Keratinocyte (primary cell): ENCODE results near the gene DHX15. TPM values are rescaled to one million over a fixed set of nuclear protein-coding genes. Genes with fewer than 3 reads are reported as not detected.

Source experiments
- DNase-seq: peaks from one replicate; pipeline ENCODE4 v3.0.0-alpha.2; 2011; ENCODE audit warnings: low read depth, missing footprints, low spot score
- FAIRE-seq: peaks from 2 replicates; lab custom pipeline; 2011; peaks lifted over from hg19 to GRCh38; lab: Jason Lieb, UNC
- H2AFZ ChIP-seq: 2 replicates; pipeline ENCODE4 v1.6.0; 2012; ENCODE audit warnings: low read length, control low read depth, inconsistent platforms; ENCODE audit not compliant: control insufficient read depth
- H3K27ac ChIP-seq: 2 replicates; pipeline ENCODE4 v1.5.1; 2011; ENCODE audit warnings: low read length; ENCODE audit not compliant: control insufficient read depth, insufficient read depth
- H3K27me3 ChIP-seq: 3 replicates; pipeline ENCODE4 v1.6.0; 2011; ENCODE audit warnings: low read length; ENCODE audit not compliant: control insufficient read depth, insufficient read depth; ENCODE audit errors: extremely low read depth
- H3K36me3 ChIP-seq, 2 experiments: 2 replicates in 1 of 2; 3 replicates in 1 of 2; pipeline ENCODE4 v1.5.1; 2011; ENCODE audit warnings: low read length in 2 of 2, mild to moderate bottlenecking in 1 of 2; ENCODE audit not compliant: control insufficient read depth in 2 of 2, insufficient read depth in 2 of 2; ENCODE audit errors: extremely low read depth in 1 of 2
- H3K4me1 ChIP-seq: 3 replicates; pipeline ENCODE4 v1.5.1; 2011; ENCODE audit warnings: low read length; ENCODE audit not compliant: control insufficient read depth, insufficient read depth; ENCODE audit errors: extremely low read depth
- H3K4me2 ChIP-seq: 3 replicates; pipeline ENCODE4 v1.6.0; 2011; ENCODE audit warnings: low read depth, low read length; ENCODE audit not compliant: control insufficient read depth, insufficient read depth; ENCODE audit errors: extremely low read depth
- H3K4me3 ChIP-seq, 3 experiments: fragments of 200-600 bp in 1 of 3; sonication (generic) in 1 of 3; 2 replicates in 2 of 3; 3 replicates in 1 of 3; pipeline ENCODE4 v1.5.1; 2011 to 2016; ENCODE audit warnings: low read length in 3 of 3, mild to moderate bottlenecking in 3 of 3, control low read depth in 2 of 3, inconsistent platforms in 1 of 3, low read depth in 1 of 3, mixed read lengths in 1 of 3, mixed run types in 1 of 3, moderate library complexity in 1 of 3; ENCODE audit not compliant: control insufficient read depth in 2 of 3, insufficient read depth in 2 of 3; ENCODE audit errors: extremely low read depth in 1 of 3
- H3K79me2 ChIP-seq: 2 replicates; pipeline ENCODE4 v1.6.0; 2012; ENCODE audit warnings: low read length; ENCODE audit not compliant: control insufficient read depth, insufficient read depth
- H3K9ac ChIP-seq: 3 replicates; pipeline ENCODE4 v1.6.0; 2011; ENCODE audit warnings: low read length; ENCODE audit not compliant: control insufficient read depth, insufficient read depth; ENCODE audit errors: extremely low read depth
- H3K9me1 ChIP-seq: 3 replicates; pipeline ENCODE4 v1.6.0; 2011; ENCODE audit warnings: low read length; ENCODE audit not compliant: control insufficient read depth, insufficient read depth; ENCODE audit errors: extremely low read depth
- H3K9me3 ChIP-seq: 2 replicates; pipeline ENCODE4 v1.5.1; 2012; ENCODE audit warnings: low read depth, low read length; ENCODE audit not compliant: control insufficient read depth
- H4K20me1 ChIP-seq: 3 replicates; pipeline ENCODE4 v1.6.0; 2011; ENCODE audit warnings: low read length; ENCODE audit not compliant: control insufficient read depth, insufficient read depth; ENCODE audit errors: extremely low read depth
- CTCF ChIP-seq, 3 experiments: IDR thresholded peaks in 1 of 3; conservative IDR thresholded peaks in 1 of 3; optimal IDR thresholded peaks in 1 of 3; 2 replicates in 2 of 3; 3 replicates in 1 of 3; pipeline versions ENCODE3 to v1.5.1; 2011; ENCODE audit warnings: low read length in 3 of 3, mild to moderate bottlenecking in 3 of 3, moderate library complexity in 2 of 3, control low read depth in 1 of 3, inconsistent platforms in 1 of 3; ENCODE audit not compliant: insufficient read depth in 2 of 3; ENCODE audit errors: extremely low read depth in 1 of 3
- EZH2 ChIP-seq: IDR thresholded peaks from one replicate; pipeline ENCODE4 v1.6.1; 2012; ENCODE audit warnings: inconsistent platforms, mild to moderate bottlenecking, low read length, moderate library complexity
- dilution Hi-C: fragments of 300-500 bp; cut with MboI; formaldehyde crosslinking; loops from one replicate; pipeline ENCODE4 v1.7.0; 2020; ENCODE audit warnings: low sequenced_read_pairs; ENCODE audit not compliant: extremely low pct_ligation_motif_present
- polyA plus RNA-seq, 5 experiments: library from polyadenylated mRNA; depleted of rRNA in 3 of 5; stranded (reverse) in 3 of 5; stranded (forward) in 1 of 5; unstranded in 1 of 5; fragments of >200 nt; gene quantifications; 1 replicate in 1 of 5; 2 replicates in 3 of 5; 3 replicates in 1 of 5; pipeline versions ENCODE4 v1.2.1 to v1.2.3, GENCODE V29; 2011 to 2012; ENCODE audit warnings: missing spikeins in 2 of 5, low read depth in 1 of 5, low replicate concordance in 1 of 5

DHX15 gene
- polyA plus RNA-seq, 1 donor (not counting 4 experiments of a cell fraction or from before 2014, with no cell fraction given): 206 TPM

DNA sequence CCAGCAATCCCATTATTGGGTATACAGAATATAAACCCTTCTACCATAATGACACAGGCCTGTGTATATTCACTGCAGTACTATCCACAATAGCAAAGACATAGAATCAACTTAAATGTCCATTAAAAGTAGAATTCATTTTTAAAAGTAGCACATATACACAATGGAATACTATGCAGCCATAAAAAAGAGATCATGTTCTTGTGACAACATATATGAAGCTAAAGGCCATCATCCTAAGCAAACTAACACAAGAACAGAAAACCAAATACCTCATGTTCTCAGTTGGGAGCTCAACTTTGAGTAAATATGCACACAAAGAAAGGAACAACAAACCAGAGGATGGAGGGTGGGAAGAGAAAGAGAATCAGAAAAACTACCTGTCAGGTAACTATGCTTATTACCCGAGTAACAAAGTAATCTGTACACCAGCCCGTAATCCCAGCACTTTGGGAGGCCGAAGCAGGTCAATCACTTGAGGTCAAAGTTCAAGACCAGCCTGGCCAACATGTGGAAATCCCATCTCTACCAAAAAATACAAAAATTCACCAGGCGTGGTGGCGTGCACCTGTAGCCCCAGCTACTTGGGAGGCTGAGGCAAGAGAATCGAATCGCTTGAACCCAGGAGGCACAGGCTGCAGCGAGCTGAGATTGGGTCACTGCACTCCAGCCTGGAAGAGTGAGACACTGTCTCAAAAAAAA, 22.8 kb downstream of the DHX15 start:
- H3K9ac ChIP-seq: no peak overlapping the region
- no peak overlapping the region for H3K4me2 ChIP-seq
- H3K4me3 ChIP-seq: no peak overlapping the region
- H3K9me3 ChIP-seq: no peaks in the 10 kb centered on the region
- peaks cover 56% of the 10 kb centered on the region for H4K20me1 ChIP-seq
- H3K27ac ChIP-seq: no peak overlapping the region
- H3K36me3 ChIP-seq: peaks cover 2 to 16% of the 10 kb centered on the region in 2 experiments
- no peak for DNase-seq
- TF ChIP-seq EZH2 (no peak), CTCF (optimal IDR thresholded peaks at IDR 0.05 in 1 of 3, IDR thresholded peaks at IDR 0.05 in 1 of 3, conservative IDR thresholded peaks at IDR 0.05 in 1 of 3; ENCODE audit: extremely low read depth in 1 of 3, insufficient read depth in 2 of 3, low read length in 3 of 3) (no peak)
- dilution Hi-C loops: no loop called here
- H3K4me1 ChIP-seq: peaks cover 25% of the 10 kb centered on the region
- no peak for FAIRE-seq
- no peak overlapping the region for H2AFZ ChIP-seq
- H3K27me3 ChIP-seq: no peaks in the 10 kb centered on the region
- peaks cover 99% of the 10 kb centered on the region for H3K79me2 ChIP-seq
- no peaks in the 10 kb centered on the region for H3K9me1 ChIP-seq

DNA sequence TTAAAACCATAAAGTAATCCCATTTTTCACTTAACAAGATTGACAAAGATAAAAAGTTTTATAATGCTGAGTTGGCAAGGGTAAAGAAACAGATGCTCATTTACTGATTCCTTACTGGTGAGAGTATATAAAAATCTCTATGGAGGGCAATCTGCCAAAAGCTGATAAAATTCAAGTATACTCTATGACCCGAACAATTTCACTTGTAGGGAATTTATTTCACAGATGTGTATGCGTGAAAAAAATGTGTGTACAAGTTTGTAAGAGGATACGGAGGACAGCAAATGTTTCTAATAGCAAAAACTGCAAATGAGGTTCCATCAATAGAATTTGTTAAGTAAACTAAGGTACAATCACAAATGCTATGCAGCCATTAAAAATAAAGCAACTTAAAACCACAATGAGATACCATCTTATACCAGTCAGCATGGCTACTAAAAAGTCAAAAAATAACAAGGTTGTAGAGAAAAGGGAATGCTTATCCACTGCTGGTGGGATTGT, 23.4 kb downstream of the DHX15 start:
- TF ChIP-seq EZH2: no peak
- no peak for TF ChIP-seq CTCF (optimal IDR thresholded peaks at IDR 0.05 in 1 of 3, IDR thresholded peaks at IDR 0.05 in 1 of 3, conservative IDR thresholded peaks at IDR 0.05 in 1 of 3; ENCODE audit: extremely low read depth in 1 of 3, insufficient read depth in 2 of 3, low read length in 3 of 3)
- dilution Hi-C loops: no loop called here
- no peak for FAIRE-seq
- DNase-seq: no peak
- no peak overlapping the region for H3K4me2 ChIP-seq
- H3K27ac ChIP-seq: no peak overlapping the region
- no peak overlapping the region for H3K4me3 ChIP-seq
- no peaks in the 10 kb centered on the region for H3K9me3 ChIP-seq
- H3K9ac ChIP-seq: no peak overlapping the region
- H3K36me3 ChIP-seq: peaks cover 4 to 16% of the 10 kb centered on the region in 2 experiments
- peaks cover 99% of the 10 kb centered on the region for H3K79me2 ChIP-seq
- no peaks in the 10 kb centered on the region for H3K9me1 ChIP-seq
- H2AFZ ChIP-seq: no peak overlapping the region
- peaks cover 49% of the 10 kb centered on the region for H4K20me1 ChIP-seq
- no peaks in the 10 kb centered on the region for H3K27me3 ChIP-seq
- peaks cover 25% of the 10 kb centered on the region for H3K4me1 ChIP-seq
